HG03378 (cell line): ENCODE data around the gene OLIG3.

Experiments used
- ATAC-seq: cut with Tn5 transposase; IDR thresholded peaks from one replicate; pipeline ENCODE4 v1.9.1; 2021; ENCODE audit warnings: mild to moderate bottlenecking, moderate library complexity; ENCODE audit not compliant: unreplicated experiment

Gene OLIG3

GRCh38 chr6:137473598-137473997, 20.6 kb downstream of the OLIG3 start:
- ATAC-seq, result no peak

GRCh38 chr6:137472641-137473137, 21.5 kb downstream of the OLIG3 start:
- ATAC-seq, result no peak

- no peak for ATAC-seq
Observed at GRCh38 chr6:137471986-137472385, 22.2 kb downstream of the OLIG3 start.

GRCh38 chr6:137471497-137471896, 22.7 kb downstream of the OLIG3 start:
- no peak for ATAC-seq

- no peak for ATAC-seq
Observed at GRCh38 chr6:137467211-137467610, 27.0 kb downstream of the OLIG3 start.

GRCh38 chr6:137465378-137466009, 28.7 kb downstream of the OLIG3 start:
- no peak for ATAC-seq

- no peak for ATAC-seq
Observed at GRCh38 chr6:137452333-137452894, 41.8 kb downstream of the OLIG3 start.

GRCh38 chr6:137443901-137444300, 50.3 kb downstream of the OLIG3 start:
- ATAC-seq, result no peak
